Prostate gland (tissue), 2 donors: ENCODE data around the gene TMEM245.

Experiments used
- CTCF ChIP-seq, 4 experiments: fragments of 200-600 bp in 2 of 4; fragments of 450-650 bp in 2 of 4; sonication (generic) in 2 of 4; IDR thresholded peaks; 1 replicate in 3 of 4; 2 replicates in 1 of 4; pipeline ENCODE4 v1.5.1; 2016 to 2019; ENCODE audit warnings: antibody characterized with exemption in 4 of 4, mild to moderate bottlenecking in 2 of 4, moderate library complexity in 2 of 4
- POLR2AphosphoS5 ChIP-seq: sonication (generic); formaldehyde crosslinking; IDR thresholded peaks from one replicate; pipeline ENCODE4 v1.6.1; 2017; ENCODE audit warnings: antibody characterized with exemption

GRCh38 chr9:109166771-109167601 lies 47.2 kb upstream of the TMEM245 start, which contains the start of gene FRRS1L:
- TF ChIP-seq CTCF (IDR thresholded peaks at IDR 0.05) (no peak), POLR2AphosphoS5 (no peak)
